Measurements from ENCODE around the gene ZFAND2B. TPM values are rescaled to one million over a fixed set of nuclear protein-coding genes. Genes with fewer than 3 reads are reported as not detected.

ZFAND2B gene
- polyA plus RNA-seq, 1 of the 3 experiments (the other 2 are of a cell fraction): 39.9 TPM

GRCh38 chr2:219213486-219214071 lies 7.0 kb downstream of the ZFAND2B start (continued):
- no peak for TF ChIP-seq REST (IDR thresholded peaks at IDR 0.05; ENCODE audit: low read depth, low read length)
- TF ChIP-seq MXI1 (IDR thresholded peaks at IDR 0.05; ENCODE audit: low read depth, low read length): no peak
- no peak for TF ChIP-seq MEF2A (IDR thresholded peaks at IDR 0.05; ENCODE audit: borderline replicate concordance, low read depth)
- no peak for TF ChIP-seq NFIC (IDR thresholded peaks at IDR 0.05; ENCODE audit: borderline replicate concordance)

DNA sequence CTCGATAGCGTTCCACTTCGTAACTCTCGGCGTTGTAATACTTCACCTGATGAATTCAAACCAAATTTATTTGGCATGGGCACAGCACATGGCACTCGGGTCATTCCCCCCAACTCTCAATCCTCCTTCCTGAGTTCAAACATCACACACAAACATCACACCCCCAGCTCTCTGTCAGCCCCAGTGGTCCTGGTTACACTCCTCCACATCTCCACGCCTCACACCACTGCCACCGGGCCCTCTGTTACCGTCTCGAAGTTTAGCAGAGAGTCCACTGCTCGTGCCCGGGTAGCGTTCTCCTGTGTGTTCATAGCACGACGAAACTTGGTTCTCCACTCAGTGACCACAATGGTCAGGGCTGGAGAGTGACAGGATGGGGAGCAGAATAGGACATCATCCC lies 7.6 kb downstream of the ZFAND2B start:
- peaks cover 13 to 52% of the 10 kb centered on the region in 2 experiments for H3K36me3 ChIP-seq (replicated peaks in 1 of 2; ENCODE audit: control insufficient read depth in 1 of 2, insufficient read depth in 2 of 2, low read length in 1 of 2)
- H2AFZ ChIP-seq (ENCODE audit: low read depth): no peak overlapping the region
- no peak for DNase-seq
- TF ChIP-seq RFX5 (IDR thresholded peaks at IDR 0.05; ENCODE audit: low read length) (no peak), MEF2A (IDR thresholded peaks at IDR 0.05; ENCODE audit: borderline replicate concordance, low read depth) (no peak), FOSL2 (IDR thresholded peaks at IDR 0.05; ENCODE audit: borderline replicate concordance, low read depth) (no peak), NRF1 (IDR thresholded peaks at IDR 0.05; ENCODE audit: low read depth, low read length) (no peak), TEAD4 (IDR thresholded peaks at IDR 0.05; ENCODE audit: borderline replicate concordance, insufficient read depth) (no peak), SMC3 (IDR thresholded peaks at IDR 0.05; ENCODE audit: low read depth, low read length) (no peak), ELF1 (IDR thresholded peaks at IDR 0.05) (no peak), EP300 (IDR thresholded peaks at IDR 0.05; ENCODE audit: borderline replicate concordance in 1 of 2, low read depth in 1 of 2, low read length in 1 of 2) (no peak), TAF1 (IDR thresholded peaks at IDR 0.05; ENCODE audit: borderline replicate concordance, low read depth, low read length) (no peak), POLR2AphosphoS5 (IDR thresholded peaks at IDR 0.05; ENCODE audit: low read depth, low read length) (no peak), EZH2phosphoT487 (IDR thresholded peaks at IDR 0.05; ENCODE audit: borderline replicate concordance, low read depth) (no peak), MXI1 (IDR thresholded peaks at IDR 0.05; ENCODE audit: low read depth, low read length) (no peak), JUND (IDR thresholded peaks at IDR 0.05) (no peak)
- TF ChIP-seq, protein P1, sequence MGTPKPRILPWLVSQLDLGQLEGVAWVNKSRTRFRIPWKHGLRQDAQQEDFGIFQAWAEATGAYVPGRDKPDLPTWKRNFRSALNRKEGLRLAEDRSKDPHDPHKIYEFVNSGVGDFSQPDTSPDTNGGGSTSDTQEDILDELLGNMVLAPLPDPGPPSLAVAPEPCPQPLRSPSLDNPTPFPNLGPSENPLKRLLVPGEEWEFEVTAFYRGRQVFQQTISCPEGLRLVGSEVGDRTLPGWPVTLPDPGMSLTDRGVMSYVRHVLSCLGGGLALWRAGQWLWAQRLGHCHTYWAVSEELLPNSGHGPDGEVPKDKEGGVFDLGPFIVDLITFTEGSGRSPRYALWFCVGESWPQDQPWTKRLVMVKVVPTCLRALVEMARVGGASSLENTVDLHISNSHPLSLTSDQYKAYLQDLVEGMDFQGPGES (IDR thresholded peaks at IDR 0.05; ENCODE audit: low read depth, low read length): no peak
- TF ChIP-seq, protein P2, sequence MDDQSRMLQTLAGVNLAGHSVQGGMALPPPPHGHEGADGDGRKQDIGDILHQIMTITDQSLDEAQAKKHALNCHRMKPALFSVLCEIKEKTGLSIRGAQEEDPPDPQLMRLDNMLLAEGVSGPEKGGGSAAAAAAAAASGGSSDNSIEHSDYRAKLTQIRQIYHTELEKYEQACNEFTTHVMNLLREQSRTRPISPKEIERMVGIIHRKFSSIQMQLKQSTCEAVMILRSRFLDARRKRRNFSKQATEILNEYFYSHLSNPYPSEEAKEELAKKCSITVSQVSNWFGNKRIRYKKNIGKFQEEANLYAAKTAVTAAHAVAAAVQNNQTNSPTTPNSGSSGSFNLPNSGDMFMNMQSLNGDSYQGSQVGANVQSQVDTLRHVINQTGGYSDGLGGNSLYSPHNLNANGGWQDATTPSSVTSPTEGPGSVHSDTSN (IDR thresholded peaks at IDR 0.05): no peak
- TF ChIP-seq, protein P3, sequence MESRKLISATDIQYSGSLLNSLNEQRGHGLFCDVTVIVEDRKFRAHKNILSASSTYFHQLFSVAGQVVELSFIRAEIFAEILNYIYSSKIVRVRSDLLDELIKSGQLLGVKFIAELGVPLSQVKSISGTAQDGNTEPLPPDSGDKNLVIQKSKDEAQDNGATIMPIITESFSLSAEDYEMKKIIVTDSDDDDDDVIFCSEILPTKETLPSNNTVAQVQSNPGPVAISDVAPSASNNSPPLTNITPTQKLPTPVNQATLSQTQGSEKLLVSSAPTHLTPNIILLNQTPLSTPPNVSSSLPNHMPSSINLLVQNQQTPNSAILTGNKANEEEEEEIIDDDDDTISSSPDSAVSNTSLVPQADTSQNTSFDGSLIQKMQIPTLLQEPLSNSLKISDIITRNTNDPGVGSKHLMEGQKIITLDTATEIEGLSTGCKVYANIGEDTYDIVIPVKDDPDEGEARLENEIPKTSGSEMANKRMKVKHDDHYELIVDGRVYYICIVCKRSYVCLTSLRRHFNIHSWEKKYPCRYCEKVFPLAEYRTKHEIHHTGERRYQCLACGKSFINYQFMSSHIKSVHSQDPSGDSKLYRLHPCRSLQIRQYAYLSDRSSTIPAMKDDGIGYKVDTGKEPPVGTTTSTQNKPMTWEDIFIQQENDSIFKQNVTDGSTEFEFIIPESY (IDR thresholded peaks at IDR 0.05; ENCODE audit: borderline replicate concordance, low read depth): no peak
- ChIA-PET CTCF (interaction anchor here (1.0 to 3.4 kb wide), 5 partner anchors 13 to 85 kb away, joined by 3 to 22 read pairs (median 5); partner anchors contain the start of gene NHEJ1), POLR2A (no interaction called here)
- H3F3A ChIP-seq (replicated peaks; ENCODE audit: insufficient read depth): peaks cover 19% of the 10 kb centered on the region
- H3K9me3 ChIP-seq: no peaks in the 10 kb centered on the region
- H3K4me1 ChIP-seq (ENCODE audit: control insufficient read depth in 1 of 2, insufficient read depth in 2 of 2, low read depth in 1 of 2, low read length in 1 of 2): peaks cover under 1 to 23% of the 10 kb centered on the region in 2 experiments; a peak in 3 of 4 replicates
- no peak overlapping the region for H3K4me3 ChIP-seq (ENCODE audit: low read depth in 2 of 2, low read length in 1 of 2)
- H3K4me2 ChIP-seq: no peak overlapping the region
- no peaks in the 10 kb centered on the region for H3K27me3 ChIP-seq (ENCODE audit: insufficient read depth)
- no peak overlapping the region for H3K9ac ChIP-seq
- no peaks in the 10 kb centered on the region for H3K9me2 ChIP-seq
- WGBS (ENCODE audit: low lambda C conversion rate): 97% methylated on average over 15 of the region's 15 CpGs
- no peaks in the 10 kb centered on the region for H4K20me1 ChIP-seq (ENCODE audit: insufficient read depth)
- H3K27ac ChIP-seq (ENCODE audit: low read depth in 2 of 2, low read length in 1 of 2): no peak overlapping the region
- no peaks in the 10 kb centered on the region for H3K79me2 ChIP-seq (ENCODE audit: insufficient read depth)

All from SK-N-SH (cell line).